T47D (cell line): ENCODE results near the gene ERN1.

Source experiments
- DNase-seq, 2 experiments: peaks; one replicate each; pipeline versions ENCODE4 v3.0.0 to v3.0.0-alpha.2; 2011 to 2012; ENCODE audit warnings: low read depth in 1 of 2, low spot score in 1 of 2
- JUND ChIP-seq: IDR thresholded peaks from 2 replicates; pipeline ENCODE4 v1.6.1; 2012; ENCODE audit warnings: low read depth
- in situ Hi-C: cut with HindIII; loops from 2 replicates; pipeline ENCODE4 v1.10.0; 2016; ENCODE audit warnings: low sequenced_read_pairs, low pct_unique_long_range_greater_than_20kb

The ERN1 gene

GRCh38 chr17:64109400-64109799 lies 20.5 kb downstream of the ERN1 start:
- no peak for TF ChIP-seq JUND
- in situ Hi-C loops = no loop called here
- DNase-seq = no peak

- DNase-seq = peak in 1 of 2 experiments; percentile 79
- no peak for TF ChIP-seq JUND
- in situ Hi-C loops = no loop called here
These were observed 22.3 kb downstream of the ERN1 start for GRCh38 chr17:64107500-64108236.

GRCh38 chr17:64106918-64107317 lies 23.0 kb downstream of the ERN1 start:
- TF ChIP-seq JUND = no peak
- in situ Hi-C loops = no loop called here
- DNase-seq = no peak

- in situ Hi-C loops = no loop called here
- DNase-seq = no peak
- TF ChIP-seq JUND = no peak
These were observed 26.3 kb downstream of the ERN1 start for GRCh38 chr17:64103391-64104364.

- DNase-seq = no peak
- in situ Hi-C loops = no loop called here
- no peak for TF ChIP-seq JUND
These were observed 27.1 kb downstream of the ERN1 start for GRCh38 chr17:64102627-64103390.

DNA sequence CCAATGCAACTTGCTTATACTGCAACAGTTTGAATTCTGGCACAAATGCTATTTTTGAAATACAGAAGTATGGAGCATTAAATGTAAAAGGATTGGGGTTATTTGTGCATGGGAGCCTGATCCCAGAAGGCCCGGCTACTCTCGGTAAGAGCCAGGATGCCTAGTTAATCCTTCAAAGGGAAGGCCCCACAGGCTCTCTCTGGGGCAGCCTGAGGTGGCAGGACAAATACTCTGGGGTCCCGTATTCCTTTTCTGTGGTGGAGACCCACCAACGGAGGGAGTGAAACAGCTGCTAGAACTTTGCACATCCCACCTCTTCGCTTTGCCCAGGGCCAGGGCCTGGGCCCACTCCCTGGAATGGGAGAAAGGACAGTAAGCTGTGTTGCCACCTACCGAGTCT lies 30.4 kb downstream of the ERN1 start:
- no peak for TF ChIP-seq JUND
- DNase-seq = no peak
- in situ Hi-C loops = no loop called here

DNA sequence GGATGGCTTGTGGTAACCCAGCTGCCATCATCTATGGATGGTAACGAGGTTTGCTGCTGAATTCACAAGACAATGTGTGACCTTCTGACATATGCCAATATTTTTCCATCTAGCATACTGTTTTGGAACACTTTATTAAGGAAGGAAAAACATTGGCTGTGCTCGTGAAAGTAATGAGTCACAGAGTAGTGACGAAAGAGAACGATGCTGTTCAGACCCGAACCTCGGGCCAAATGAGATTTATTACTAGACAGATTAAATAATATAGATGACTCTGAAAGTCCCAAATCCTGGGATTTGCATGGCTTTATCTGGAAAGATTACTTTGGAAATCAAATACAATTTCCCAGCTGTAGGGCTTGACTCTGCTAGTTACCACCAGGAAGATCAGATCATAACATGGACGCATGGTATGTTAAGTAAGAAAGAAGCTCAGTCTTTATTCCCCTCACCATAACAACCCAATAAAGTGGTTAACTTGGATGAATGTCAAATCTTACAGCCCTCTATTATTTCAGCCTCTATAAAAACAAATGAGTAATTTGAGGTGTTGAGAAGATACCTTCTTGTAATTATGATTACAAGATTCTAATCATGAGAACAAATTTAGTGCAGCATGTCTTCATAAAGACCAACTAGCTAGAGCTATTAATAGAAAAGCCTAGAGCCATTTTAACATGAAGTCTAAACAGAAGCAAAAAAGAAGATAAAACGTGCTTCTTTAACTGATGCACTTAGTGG lies 32.6 kb downstream of the ERN1 start:
- no peak for DNase-seq
- in situ Hi-C loops = no loop called here
- no peak for TF ChIP-seq JUND

- no peak for TF ChIP-seq JUND
- no peak for DNase-seq
- in situ Hi-C loops = no loop called here
These were observed 33.9 kb downstream of the ERN1 start for GRCh38 chr17:64096037-64096436.

- TF ChIP-seq JUND = no peak
- no peak for DNase-seq
- in situ Hi-C loops = no loop called here
These were observed 34.6 kb downstream of the ERN1 start for GRCh38 chr17:64095144-64095882.

GRCh38 chr17:64094412-64094811 lies 35.5 kb downstream of the ERN1 start:
- in situ Hi-C loops = no loop called here
- TF ChIP-seq JUND = no peak
- DNase-seq = no peak

DNA sequence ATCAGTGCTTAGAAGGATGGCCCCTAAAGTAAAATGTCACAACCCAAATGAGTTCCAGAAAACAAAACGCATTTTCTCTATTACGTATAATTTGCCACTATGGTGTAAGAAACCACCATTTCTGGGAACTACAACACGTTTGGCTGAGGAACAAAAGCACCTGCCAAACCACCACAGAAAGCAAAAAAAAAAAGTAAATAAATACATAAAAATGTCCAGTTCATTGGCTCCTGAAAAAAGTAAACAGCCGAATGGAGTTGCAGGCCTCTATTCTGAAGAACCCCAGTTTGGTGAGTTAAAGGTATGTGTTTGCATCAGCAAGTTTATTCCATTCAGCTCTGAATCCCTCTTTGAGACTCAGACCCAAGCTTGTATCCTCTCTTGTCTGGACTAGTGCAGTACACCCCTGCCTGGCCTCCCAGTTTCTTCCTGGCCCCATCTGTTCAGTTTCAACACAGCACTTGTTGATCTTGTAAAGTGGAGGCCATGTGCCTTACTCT lies 36.9 kb downstream of the ERN1 start:
- in situ Hi-C loops = no loop called here
- DNase-seq = no peak
- TF ChIP-seq JUND = no peak
